Common myeloid progenitor, CD34-positive (primary cell): Measurements from ENCODE around the gene MNS1.
A peak's percentile ranks its signal among the peaks of the same experiment; 100 is the strongest.
"Not testable (repeated sequence)": the region's sequence is repeated elsewhere in the genome, so short reads cannot be mapped to it uniquely, and the experiment has no call there.

Experiments used
- CTCF ChIA-PET: fragments of 350-600 bp; sonication (Branson Sonifier 250); formaldehyde crosslinking; loops from one replicate; lab custom pipeline; 2021; ENCODE audit warnings: antibody characterized with exemption; lab: Charles Lee
- POLR2A ChIA-PET: fragments of 350-600 bp; sonication (Branson Sonifier 250); formaldehyde crosslinking; loops from one replicate; lab custom pipeline; 2021; ENCODE audit warnings: antibody characterized with exemption; lab: Charles Lee
- DNase-seq, 3 donors: peaks; one replicate each; pipeline versions ENCODE4 v3.0.0 to v3.0.0-alpha.2; 2013
- H3K27ac ChIP-seq, 2 experiments: 1 replicate in 1 of 2; 2 replicates in 1 of 2; pipeline ENCODE4 v1.7.0; 2013; ENCODE audit warnings: inconsistent platforms in 2 of 2, low read length in 2 of 2, mild to moderate bottlenecking in 2 of 2, low read depth in 1 of 2, moderate library complexity in 1 of 2; ENCODE audit not compliant: severe bottlenecking in 2 of 2, insufficient read depth in 1 of 2, poor library complexity in 1 of 2
- H3K27me3 ChIP-seq, 5 experiments: replicated peaks in 2 of 5; 1 replicate in 3 of 5; 2 replicates in 2 of 5; pipeline versions ENCODE4 v1.6.1 to v1.7.0; 2013; ENCODE audit warnings: low read length in 4 of 5, mild to moderate bottlenecking in 2 of 5, moderate library complexity in 2 of 5, inconsistent platforms in 1 of 5; ENCODE audit not compliant: insufficient read depth in 5 of 5, control insufficient read depth in 4 of 5
- H3K36me3 ChIP-seq, 4 experiments: 1 replicate in 2 of 4; 2 replicates in 2 of 4; pipeline versions ENCODE4 v1.6.1 to v1.7.0; 2013; ENCODE audit warnings: low read length in 3 of 4, control low read depth in 1 of 4, mild to moderate bottlenecking in 1 of 4; ENCODE audit not compliant: control insufficient read depth in 4 of 4, insufficient read depth in 4 of 4
- H3K4me1 ChIP-seq, 4 experiments: 1 replicate in 3 of 4; 2 replicates in 1 of 4; pipeline versions ENCODE4 v1.6.1 to v1.7.1; 2013; ENCODE audit warnings: low read length in 3 of 4, mild to moderate bottlenecking in 3 of 4, control low read depth in 1 of 4, inconsistent platforms in 1 of 4, moderate library complexity in 1 of 4; ENCODE audit not compliant: control insufficient read depth in 4 of 4, insufficient read depth in 4 of 4; ENCODE audit errors: control extremely low read depth in 1 of 4
- H3K4me3 ChIP-seq, 7 experiments: 1 replicate in 4 of 7; 2 replicates in 3 of 7; pipeline versions ENCODE4 v1.5.1 to v1.7.0; 2013; ENCODE audit warnings: mild to moderate bottlenecking in 7 of 7, low read length in 6 of 7, moderate library complexity in 6 of 7, inconsistent platforms in 2 of 7, low read depth in 2 of 7, control low read depth in 1 of 7; ENCODE audit not compliant: insufficient read depth in 4 of 7, control insufficient read depth in 1 of 7; ENCODE audit errors: extremely low read depth in 1 of 7
- H3K9me3 ChIP-seq, 5 experiments: 1 replicate in 4 of 5; 2 replicates in 1 of 5; pipeline versions ENCODE4 v1.6.1 to v1.7.1; 2013; ENCODE audit warnings: low read length in 4 of 5, mild to moderate bottlenecking in 2 of 5, inconsistent platforms in 1 of 5, low read depth in 1 of 5, moderate library complexity in 1 of 5; ENCODE audit not compliant: control insufficient read depth in 4 of 5, insufficient read depth in 2 of 5; ENCODE audit errors: control extremely low read depth in 1 of 5
- WGBS: methylation state at CpG from one replicate; pipeline ENCODE4 v1.1.5; 2013; ENCODE audit not compliant: insufficient coverage; 5-methylcytosine and 5-hydroxymethylcytosine counted together

MNS1 gene

GRCh38 chr15:56491110-56491722 lies 26.3 kb upstream of the MNS1 start:
- no peaks in the 10 kb centered on the region for H3K9me3 ChIP-seq
- peaks cover 0 to 14% (median 7%) of the 10 kb centered on the region in 4 experiments for H3K4me1 ChIP-seq
- no peaks in the 10 kb centered on the region for H3K27me3 ChIP-seq
- DNase-seq = peak; percentile 74 to 89 (median 84)
- ChIA-PET POLR2A (no interaction called here), CTCF (interaction anchor here (0.5 to 2.0 kb wide), 18 partner anchors 9 to 1036 kb away, joined by 3 to 8 read pairs (median 4); no protein-coding TSS in a partner anchor)
- 34% methylated on average over 4 of the region's 5 CpGs for WGBS
- H3K4me3 ChIP-seq = no peak overlapping the region
- H3K36me3 ChIP-seq = no peaks in the 10 kb centered on the region
- H3K27ac ChIP-seq = no peak overlapping the region

GRCh38 chr15:56490461-56490860 lies 25.5 kb upstream of the MNS1 start:
- Histone ChIP-seq H3K27ac (no peak overlapping the region), H3K36me3 (no peaks in the 10 kb centered on the region), H3K27me3 (no peaks in the 10 kb centered on the region), H3K4me1 (peaks cover 0 to 14% (median 7%) of the 10 kb centered on the region in 4 experiments), H3K9me3 (peaks cover 0 to 4% (median 0%) of the 10 kb centered on the region in 5 experiments), H3K4me3 (no peak overlapping the region)
- no peak for DNase-seq
- ChIA-PET POLR2A (no interaction called here), CTCF (interaction anchor here (0.7 to 2.0 kb wide), 12 partner anchors 8 to 731 kb away, joined by 3 to 8 read pairs (median 4); no protein-coding TSS in a partner anchor)
- WGBS = 100% methylated on average over 1 of the region's 1 CpG

- H3K27me3 ChIP-seq, H3K4me1 ChIP-seq, CTCF ChIA-PET, H3K36me3 ChIP-seq, DNase-seq, H3K27ac ChIP-seq, POLR2A ChIA-PET, H3K9me3 ChIP-seq, H3K4me3 ChIP-seq: not testable (repeated sequence)
- whole genome bisulfite sequencing = 100% methylated on average over 1 of the region's 2 CpGs
Measured at GRCh38 chr15:56486206-56486605, 21.3 kb upstream of the MNS1 start.

- DNase-seq, H3K27ac ChIP-seq, H3K36me3 ChIP-seq, CTCF ChIA-PET, POLR2A ChIA-PET, H3K4me3 ChIP-seq, H3K9me3 ChIP-seq, H3K27me3 ChIP-seq, H3K4me1 ChIP-seq: not testable (repeated sequence)
- WGBS = 98% methylated on average over 3 of the region's 3 CpGs
Measured at GRCh38 chr15:56485426-56485825, 20.5 kb upstream of the MNS1 start.

GRCh38 chr15:56484287-56484686 lies 19.4 kb upstream of the MNS1 start:
- peaks cover 0 to 6% (median 2%) of the 10 kb centered on the region in 5 experiments for H3K9me3 ChIP-seq
- H3K4me3 ChIP-seq = no peak overlapping the region
- CTCF ChIA-PET = no interaction called here
- 100% methylated on average over 1 of the region's 2 CpGs for WGBS
- no peaks in the 10 kb centered on the region for H3K27me3 ChIP-seq
- POLR2A ChIA-PET = interaction anchor here (0.6 kb wide), 1 partner anchor 15 kb away, joined by 5 read pairs; no protein-coding TSS in a partner anchor
- H3K36me3 ChIP-seq = no peaks in the 10 kb centered on the region
- H3K4me1 ChIP-seq = no peaks in the 10 kb centered on the region
- no peak overlapping the region for H3K27ac ChIP-seq
- no peak for DNase-seq

GRCh38 chr15:56475351-56475750 lies 10.4 kb upstream of the MNS1 start:
- H3K4me3 ChIP-seq = no peak overlapping the region
- H3K9me3 ChIP-seq = peaks cover 0 to 9% (median 0%) of the 10 kb centered on the region in 5 experiments
- no peaks in the 10 kb centered on the region for H3K27me3 ChIP-seq
- DNase-seq = no peak
- H3K27ac ChIP-seq = no peak overlapping the region
- ChIA-PET POLR2A (no interaction called here), CTCF (interaction anchor here (0.7 kb wide), 1 partner anchor 16 kb away, joined by 3 read pairs; no protein-coding TSS in a partner anchor)
- H3K36me3 ChIP-seq = no peaks in the 10 kb centered on the region
- no peaks in the 10 kb centered on the region for H3K4me1 ChIP-seq

- Histone ChIP-seq H3K4me3 (no peak overlapping the region), H3K4me1 (peaks cover 4 to 13% (median 8%) of the 10 kb centered on the region in 4 experiments), H3K27me3 (no peaks in the 10 kb centered on the region), H3K9me3 (peaks cover 0 to under 1% (median 0%) of the 10 kb centered on the region in 5 experiments), H3K27ac (no peak overlapping the region), H3K36me3 (no peaks in the 10 kb centered on the region)
- no peak for DNase-seq
- ChIA-PET CTCF (no interaction called here), POLR2A (no interaction called here)
- WGBS = no CpG with 5 or more reads among the region's 1 CpG
Measured at GRCh38 chr15:56473017-56473416, 8.1 kb upstream of the MNS1 start.
